HUDEP-2 (cell line): Measurements from ENCODE around the gene ARHGAP9.
"Not testable (repeated sequence)": the region's sequence is repeated elsewhere in the genome, so short reads cannot be mapped to it uniquely, and the experiment has no call there.

Source experiments
- DNase-seq, 76 experiments: peaks; one replicate each; lab custom pipeline; 2025; ENCODE audit not compliant: unreplicated experiment in 76 of 76; lab: John Stamatoyannopoulos, UW

ARHGAP9 gene

DNA sequence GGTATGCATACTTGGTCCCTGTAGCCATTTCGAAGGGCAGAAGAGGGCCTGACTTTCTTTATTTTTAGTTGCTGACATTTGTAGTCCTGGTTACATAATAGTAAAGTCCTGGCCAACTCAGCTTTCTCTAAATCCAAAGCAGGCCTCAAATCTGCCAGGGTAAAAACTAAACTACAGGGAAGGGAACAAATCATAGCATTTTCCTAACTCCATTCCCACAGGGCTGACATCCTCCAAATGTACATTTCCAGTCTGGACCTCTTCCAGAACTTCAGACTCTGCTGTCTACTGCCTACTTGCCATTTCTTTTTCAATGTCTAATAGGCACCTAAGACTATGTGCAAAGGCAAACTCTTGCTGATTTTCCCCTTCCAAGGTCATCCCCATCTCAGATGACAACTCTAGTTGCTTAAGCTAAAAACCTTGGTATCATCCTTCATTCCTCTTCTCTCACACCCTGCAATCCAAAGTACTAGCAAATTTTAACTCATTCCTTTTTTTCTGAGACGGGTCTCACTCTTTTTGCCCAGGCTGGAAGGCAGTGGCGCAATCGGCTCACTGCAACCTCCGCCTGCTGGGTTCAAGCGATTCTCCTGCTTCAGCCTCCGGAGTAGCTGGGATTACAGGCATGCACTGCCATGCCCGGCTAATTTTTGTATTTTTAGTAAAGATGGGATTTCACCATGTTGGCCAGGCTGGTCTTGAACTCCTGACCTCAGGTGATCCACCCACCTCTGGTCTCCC is 38.7 kb upstream of the ARHGAP9 start:
- DNase-seq = no peak

DNA sequence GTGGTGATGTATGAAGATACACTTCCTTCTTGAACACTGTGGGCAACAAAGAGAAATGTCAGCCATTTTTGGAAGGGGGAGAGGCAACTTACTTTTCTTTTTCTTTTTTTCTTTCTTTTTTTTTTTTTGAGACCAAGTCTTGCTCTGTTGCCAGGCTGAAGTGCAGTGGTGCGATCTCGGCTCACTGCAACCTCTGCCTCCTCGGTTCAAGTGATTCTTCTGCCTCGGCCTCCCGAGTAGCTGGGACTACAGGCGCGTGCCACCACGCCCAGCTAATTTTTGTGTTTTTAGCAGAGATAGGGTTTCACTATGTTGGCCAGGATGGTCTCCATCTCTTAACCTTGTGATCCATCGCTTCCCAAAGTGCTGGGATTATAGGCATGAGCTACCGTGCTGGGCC is 38.1 kb upstream of the ARHGAP9 start:
- not testable (repeated sequence) for DNase-seq

DNA sequence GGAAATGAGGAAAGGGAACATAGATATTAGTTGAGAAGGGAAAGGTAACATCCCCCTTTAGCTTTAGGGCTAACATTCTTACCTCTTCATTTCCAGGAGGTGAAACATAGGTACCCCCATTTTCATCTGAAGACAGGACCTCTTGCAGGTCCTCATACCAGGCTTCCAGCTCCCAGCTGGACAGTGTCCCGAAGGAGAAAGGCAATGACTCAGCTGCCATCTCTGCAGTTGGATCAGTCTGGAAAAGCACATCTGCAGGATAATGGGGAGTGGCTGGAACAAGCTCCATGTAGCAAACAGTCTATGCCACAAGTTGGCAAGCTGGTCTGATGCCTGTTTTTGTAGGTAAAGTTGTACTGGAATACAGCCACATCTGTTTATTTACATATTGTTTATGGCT is 37.5 kb upstream of the ARHGAP9 start:
- DNase-seq = no peak

DNA sequence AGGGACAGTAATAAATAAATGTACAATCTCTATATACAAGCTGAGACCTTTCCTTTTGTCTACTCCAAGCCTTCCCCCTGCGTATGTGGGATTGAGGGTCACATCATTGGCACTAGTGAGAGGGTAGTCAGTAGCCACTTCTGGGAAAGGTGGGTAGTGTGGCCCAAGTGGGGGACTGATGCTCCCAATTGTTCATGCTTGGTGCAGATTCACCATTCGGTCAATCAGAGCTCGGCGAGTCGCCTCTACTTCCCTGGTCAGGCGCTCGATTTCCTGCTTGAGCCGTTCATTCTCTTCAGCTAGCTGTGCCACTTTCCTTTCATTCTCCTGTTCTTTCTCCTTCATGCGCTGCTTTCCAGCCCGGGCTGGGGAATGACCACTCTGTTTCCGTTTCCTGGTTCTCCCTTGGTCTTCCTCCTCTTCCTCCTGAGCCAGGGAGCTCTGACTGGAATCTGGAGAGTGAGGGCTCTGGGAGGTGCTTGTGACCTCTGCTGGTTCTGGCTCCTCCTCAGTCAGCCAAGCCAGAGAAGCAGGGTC is 37.0 kb upstream of the ARHGAP9 start:
- DNase-seq = no peak

DNA sequence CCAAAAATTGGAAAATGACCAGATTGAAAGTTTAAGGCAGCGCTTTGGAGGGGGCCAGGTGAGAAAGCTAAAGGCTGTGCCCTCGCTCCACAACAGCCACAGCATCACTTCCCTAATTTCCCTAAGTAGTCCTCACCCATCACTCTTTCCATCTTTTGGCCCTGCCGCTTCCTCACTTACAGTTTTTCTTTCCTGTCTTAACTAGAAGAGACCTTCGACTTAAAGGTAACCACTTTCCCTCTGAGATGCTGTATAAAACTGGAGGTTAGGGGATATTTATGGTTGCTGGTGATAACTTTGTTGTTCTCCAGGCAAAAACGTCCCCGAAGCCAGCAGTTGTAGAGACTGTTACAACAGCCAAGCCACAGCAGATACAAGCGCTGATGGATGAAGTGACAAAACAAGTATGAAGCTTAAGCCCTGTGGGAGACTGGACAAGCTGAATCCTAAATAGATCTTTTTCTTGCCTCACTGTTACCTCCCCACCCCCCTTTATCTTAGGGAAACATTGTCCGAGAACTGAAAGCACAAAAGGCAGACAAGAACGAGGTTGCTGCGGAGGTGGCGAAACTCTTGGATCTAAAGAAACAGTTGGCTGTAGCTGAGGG is 36.4 kb upstream of the ARHGAP9 start:
- DNase-seq = no peak

DNA sequence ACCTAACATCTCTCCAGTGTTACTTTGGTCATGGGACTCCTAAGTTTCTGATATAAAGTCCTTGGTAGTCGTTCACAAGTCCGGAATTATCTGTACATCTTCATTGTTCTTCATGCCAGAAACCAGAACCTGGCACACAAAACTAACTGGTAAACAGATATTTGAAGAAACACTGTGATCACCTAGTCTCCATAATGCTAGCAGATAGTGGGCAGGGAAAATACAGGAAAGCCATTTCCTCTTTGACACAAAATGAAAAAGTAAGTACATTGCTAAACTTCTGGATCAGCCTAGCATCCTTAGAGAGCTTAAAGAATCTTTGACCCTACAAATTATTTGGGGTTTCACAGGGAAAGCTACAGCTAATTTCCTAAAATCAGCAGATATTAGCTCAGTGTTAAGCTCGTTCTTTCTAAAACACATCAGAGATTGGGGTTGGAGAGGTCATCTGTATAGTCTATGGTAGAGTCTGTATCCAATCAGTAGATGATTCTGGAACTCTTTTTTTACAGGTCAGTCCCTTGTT is 35.8 kb upstream of the ARHGAP9 start:
- no peak for DNase-seq

DNA sequence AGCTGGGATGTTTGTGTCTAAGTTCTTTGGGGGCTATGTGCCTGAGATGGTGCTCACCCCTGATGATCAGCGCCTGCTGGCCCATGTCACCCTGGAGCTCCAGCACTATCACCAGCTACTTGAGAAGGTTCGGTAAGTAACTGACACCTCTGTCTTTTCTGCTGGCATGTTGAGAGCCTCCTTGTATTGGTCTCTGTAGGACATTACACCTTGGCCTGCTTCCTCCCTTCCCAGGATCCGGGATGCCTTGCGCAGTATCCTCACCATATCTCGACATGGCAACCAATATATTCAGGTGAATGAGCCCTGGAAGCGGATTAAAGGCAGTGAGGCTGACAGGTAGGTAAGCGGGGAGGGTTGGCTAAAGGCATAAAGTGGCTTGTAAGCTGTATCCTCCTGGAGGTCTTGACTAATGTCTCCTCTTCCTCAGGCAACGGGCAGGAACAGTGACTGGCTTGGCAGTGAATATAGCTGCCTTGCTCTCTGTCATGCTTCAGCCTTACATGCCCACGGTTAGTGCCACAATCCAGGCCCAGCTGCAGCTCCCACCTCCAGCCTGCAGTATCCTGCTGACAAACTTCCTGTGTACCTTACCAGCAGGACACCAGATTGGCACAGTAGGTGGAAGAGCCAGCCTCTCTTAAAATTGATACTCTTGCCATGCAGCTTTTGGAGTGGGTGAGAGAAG is 35.2 kb upstream of the ARHGAP9 start:
- no peak for DNase-seq

DNA sequence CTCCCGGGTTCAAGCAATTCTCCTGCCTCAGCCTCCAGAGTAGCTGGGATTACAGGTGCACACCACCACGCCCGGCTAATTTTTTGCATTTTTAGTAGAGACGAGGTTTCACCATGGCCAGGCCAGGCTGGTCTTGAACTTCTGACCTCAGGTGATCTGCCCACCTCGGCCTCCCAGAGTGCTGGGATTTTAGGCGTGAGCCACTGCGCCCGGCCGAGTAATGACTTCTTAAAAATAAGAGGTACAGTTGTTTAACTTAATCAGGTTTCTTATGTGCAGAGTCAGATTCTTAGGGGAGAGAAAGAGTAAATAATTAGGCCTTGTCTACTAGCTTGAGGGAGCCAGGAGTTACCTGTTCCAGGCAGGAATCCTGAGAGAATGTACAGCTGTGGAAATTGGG is 34.6 kb upstream of the ARHGAP9 start:
- not testable (repeated sequence) for DNase-seq

DNA sequence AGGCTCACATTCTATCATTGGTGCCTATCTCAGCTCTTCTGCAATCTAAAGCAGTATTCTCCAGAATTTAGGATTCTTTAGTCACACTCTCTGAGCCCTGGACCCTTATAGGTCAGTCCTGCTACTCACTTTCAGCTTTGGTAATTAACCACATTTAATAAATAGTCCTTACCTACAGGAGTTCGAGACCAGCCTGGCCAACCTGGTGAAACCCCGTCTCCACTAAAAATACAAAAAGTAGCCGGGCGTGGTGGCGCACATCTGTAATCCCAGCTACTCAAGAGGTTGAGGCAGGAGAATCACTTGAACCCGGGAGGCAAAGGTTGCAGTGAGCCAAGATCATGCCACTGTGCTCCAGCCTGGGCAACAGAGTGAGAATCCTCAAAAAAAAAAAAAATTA is 34.0 kb upstream of the ARHGAP9 start:
- DNase-seq = not testable (repeated sequence)

DNA sequence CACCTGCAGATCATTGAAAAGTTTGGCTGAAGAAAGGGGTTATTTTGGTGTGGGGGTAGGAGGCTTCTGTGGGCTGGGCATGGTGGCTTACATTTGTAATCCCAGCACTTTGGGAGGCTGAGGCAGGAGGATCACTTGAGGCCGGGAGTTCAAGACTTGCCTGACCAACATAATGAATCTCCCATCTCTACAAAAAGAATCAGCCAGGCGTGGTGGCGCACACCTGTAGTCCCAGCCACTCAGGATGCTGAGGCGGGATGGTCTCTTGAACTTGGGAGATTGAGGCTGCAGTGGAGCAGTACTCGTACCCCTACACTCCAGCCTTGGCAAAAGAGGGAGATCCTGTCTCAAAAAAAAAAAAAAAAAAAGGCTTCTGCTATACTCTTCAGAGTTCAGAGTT is 33.6 kb upstream of the ARHGAP9 start:
- DNase-seq = no peak

DNA sequence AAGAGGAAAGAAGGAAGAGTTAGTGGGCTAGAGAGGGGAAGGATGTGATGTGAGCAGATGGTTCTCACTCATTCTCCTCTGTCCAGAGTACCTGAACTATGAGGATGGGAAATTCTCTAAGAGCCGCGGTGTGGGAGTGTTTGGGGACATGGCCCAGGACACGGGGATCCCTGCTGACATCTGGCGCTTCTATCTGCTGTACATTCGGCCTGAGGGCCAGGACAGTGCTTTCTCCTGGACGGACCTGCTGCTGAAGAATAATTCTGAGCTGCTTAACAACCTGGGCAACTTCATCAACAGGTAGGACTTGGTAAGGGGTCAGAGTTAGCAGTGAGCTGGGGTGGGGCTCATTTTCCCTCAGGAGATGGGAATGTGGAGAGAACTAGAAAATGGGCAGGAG is 33.0 kb upstream of the ARHGAP9 start:
- no peak for DNase-seq

DNA sequence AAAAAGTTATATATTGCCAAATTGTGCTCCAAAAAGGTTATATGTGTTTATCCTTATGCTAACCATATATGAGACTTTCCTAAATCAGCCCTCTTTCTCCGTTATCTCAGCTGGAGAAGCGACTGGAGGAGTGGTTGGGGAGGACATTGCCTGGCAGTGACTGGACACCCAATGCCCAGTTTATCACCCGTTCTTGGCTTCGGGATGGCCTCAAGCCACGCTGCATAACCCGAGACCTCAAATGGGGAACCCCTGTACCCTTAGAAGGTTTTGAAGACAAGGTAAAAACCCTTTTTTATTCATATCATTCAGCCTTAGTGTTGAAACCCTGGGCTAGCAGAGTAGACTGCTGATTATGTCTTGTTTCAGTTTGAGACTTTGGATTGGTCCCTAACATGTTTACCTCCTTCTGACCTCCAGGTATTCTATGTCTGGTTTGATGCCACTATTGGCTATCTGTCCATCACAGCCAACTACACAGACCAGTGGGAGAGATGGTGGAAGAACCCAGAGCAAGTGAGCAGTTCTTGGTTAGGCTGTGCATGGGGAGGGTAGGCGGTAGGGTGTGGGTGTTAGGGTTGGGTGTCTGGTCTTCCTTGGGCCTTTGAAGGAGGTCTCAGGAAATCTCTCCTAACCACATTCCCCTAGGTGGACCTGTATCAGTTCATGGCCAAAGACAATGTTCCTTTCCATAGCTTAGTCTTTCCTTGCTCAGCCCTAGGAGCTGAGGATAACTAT is 32.1 kb upstream of the ARHGAP9 start:
- no peak for DNase-seq

DNA sequence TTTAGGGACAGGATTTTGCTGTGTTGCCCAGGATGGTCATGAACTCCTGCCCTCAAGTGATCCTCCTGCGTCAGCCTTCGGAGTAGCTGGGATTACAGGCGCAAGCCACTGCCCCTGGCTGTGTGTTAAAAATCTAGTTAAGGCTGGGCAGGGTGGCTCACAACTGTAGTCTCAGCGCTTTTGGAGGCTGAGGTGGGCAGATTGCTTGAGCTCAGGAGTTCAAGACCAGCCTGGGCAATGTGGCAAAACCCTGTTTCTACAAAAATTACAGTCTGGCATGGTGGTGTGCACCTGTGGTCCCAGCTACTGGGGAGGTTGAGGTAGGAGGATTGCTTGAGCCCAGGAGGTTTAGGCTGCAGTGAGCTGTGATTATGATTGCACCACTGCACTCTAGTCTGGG is 31.5 kb upstream of the ARHGAP9 start:
- DNase-seq = no peak

DNA sequence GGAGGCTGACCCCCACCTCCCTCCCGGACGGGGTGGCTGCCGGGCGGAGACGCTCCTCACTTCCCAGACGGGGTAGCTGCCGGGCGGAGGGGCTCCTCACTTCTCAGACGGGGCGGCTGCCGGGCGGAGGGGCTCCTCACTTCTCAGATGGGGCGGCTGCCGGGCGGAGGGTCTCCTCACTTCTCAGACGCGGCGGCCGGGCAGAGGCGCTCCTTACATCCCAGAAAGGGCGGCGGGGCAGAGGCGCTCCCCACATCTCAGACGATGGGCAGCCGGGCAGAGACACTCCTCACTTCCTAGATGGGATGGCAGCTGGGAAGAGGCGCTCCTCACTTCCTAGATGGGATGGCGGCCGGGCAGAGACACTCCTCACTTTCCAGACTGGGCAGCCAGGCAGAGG is 28.1 kb upstream of the ARHGAP9 start:
- DNase-seq = not testable (repeated sequence)

DNA sequence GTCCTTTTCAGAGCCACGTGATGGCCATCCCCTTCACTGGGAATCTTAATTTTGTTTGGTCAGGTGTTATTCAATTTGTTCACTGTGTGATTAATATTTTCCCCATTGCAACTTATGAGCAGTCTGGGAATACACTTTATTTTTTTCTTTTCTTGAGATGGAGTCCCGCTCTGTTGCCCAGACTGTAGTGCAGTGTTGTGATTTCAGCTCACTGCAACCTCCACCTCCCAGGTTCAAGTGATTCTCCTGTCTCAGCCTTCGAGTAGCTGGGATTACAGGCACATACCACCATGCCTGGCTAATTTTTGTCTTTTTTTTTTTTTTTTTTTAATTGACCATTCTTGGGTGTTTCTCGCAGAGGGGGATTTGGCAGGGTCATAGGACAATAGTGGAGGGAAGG is 26.9 kb upstream of the ARHGAP9 start:
- DNase-seq = not testable (repeated sequence)

DNA sequence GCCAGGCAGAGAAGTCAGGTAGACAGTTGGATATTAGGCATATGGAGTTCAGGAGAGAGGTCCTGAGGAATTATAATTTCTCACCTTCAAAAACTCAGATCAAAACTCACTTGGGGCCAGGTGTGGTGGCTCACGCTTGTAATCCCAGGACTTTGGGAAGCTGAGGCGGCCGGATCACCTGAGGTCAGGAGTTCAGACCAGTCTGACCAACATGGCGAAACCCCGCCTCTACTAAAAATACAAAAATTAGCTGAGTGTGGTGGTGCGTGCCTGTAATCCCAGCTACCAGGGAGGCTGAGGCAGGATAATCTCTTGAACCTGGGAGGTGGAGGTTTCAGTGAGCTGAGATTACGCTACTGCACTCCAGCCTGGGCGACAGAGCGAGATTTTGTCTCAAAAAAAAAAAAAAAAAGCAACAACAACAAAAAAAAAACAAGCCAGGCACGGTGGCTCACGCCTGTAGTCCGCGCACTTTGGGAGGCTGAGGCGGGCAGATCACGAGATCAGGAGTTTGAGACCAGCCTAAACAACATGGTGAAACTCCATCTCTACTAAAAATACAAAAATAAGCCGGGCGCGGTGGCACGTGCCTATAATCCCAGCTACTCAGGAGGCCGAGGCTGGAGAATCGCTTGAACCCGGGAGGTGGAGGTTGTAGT is 22.8 kb upstream of the ARHGAP9 start:
- not testable (repeated sequence) for DNase-seq

DNA sequence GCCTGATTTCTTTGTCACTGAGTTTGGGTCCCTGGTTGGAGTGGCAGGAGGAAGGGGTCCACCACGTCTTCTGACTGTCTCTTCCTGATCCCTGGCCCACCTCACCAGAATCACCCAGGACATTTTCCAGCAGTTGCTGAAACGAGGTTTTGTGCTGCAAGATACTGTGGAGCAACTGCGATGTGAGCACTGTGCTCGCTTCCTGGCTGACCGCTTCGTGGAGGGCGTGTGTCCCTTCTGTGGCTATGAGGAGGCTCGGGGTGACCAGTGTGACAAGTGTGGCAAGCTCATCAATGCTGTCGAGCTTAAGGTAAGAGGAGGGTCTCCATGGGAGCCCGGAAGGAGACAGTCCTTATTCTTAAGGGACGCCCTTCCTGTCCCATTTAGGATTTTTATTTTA is 20.5 kb upstream of the ARHGAP9 start:
- DNase-seq = no peak

DNA sequence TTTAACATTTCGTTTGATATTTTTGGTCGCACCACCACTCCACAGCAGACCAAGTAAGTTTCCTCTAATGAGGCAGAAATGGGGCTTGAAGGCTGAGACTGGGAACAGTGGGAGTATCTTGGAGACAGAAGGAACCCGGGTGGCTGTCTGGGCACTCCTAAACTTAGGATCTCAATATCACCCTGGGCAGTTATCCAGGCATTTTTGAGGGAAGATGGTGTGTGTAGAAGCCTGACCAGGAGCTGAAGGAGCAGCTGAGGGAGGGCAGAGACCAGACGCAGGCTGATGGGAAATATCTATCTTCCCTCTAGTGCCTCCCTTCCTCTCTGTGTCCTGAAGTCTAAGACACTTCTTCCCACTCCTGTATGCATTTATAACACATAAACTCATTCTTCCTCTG is 18.9 kb upstream of the ARHGAP9 start:
- no peak for DNase-seq

DNA sequence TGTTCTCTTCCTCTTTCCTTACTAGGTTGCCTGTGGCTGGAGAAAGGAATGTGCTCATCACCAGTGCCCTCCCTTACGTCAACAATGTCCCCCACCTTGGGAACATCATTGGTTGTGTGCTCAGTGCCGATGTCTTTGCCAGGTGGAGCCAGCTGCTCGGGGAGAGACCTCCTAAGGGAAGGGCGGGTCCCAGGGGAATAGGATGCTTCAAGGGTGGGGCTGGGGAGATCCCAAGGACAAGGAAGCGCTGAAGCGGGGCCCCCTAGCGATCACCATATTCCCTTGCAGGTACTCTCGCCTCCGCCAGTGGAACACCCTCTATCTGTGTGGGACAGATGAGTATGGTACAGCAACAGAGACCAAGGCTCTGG is 18.5 kb upstream of the ARHGAP9 start:
- no peak for DNase-seq
